CD4-positive, alpha-beta T cell treated with Interleukin-21 for 1 hour (primary cell): ENCODE data around the gene ZBTB18.
"Not testable (repeated sequence)": the region's sequence is repeated elsewhere in the genome, so short reads cannot be mapped to it uniquely, and the experiment has no call there.

Experiments used
- DNase-seq: peaks from one replicate; pipeline ENCODE4 v3.0.0-alpha.2; 2020

Gene ZBTB18

GRCh38 chr1:244050835-244051444 is at the start of gene ZBTB18:
TSS of gene ZBTB18 (plus strand) at chr1:244051283. CDS start at chr1:244051432, 149 bp downstream.
- no peak for DNase-seq

GRCh38 chr1:244002721-244003120 is 48.4 kb upstream of the ZBTB18 start:
- no peak for DNase-seq

- DNase-seq = no peak
Measured at GRCh38 chr1:244005455-244005854, 45.6 kb upstream of the ZBTB18 start.

- DNase-seq = no peak
Measured at GRCh38 chr1:244006381-244006901, 44.6 kb upstream of the ZBTB18 start.

GRCh38 chr1:244006961-244007360 is 44.1 kb upstream of the ZBTB18 start:
- DNase-seq = no peak

- no peak for DNase-seq
Measured at GRCh38 chr1:244010191-244010590, 40.9 kb upstream of the ZBTB18 start.

GRCh38 chr1:244010703-244011123 is 40.4 kb upstream of the ZBTB18 start:
- no peak for DNase-seq

- no peak for DNase-seq
Measured at GRCh38 chr1:244011271-244011670, 39.8 kb upstream of the ZBTB18 start.

GRCh38 chr1:244011786-244012185 is 39.3 kb upstream of the ZBTB18 start:
- no peak for DNase-seq

GRCh38 chr1:244012202-244012601 is 38.9 kb upstream of the ZBTB18 start:
- DNase-seq = no peak

- no peak for DNase-seq
Measured at GRCh38 chr1:244013100-244013499, 38.0 kb upstream of the ZBTB18 start.

- not testable (repeated sequence) for DNase-seq
Measured at GRCh38 chr1:244014862-244015261, 36.2 kb upstream of the ZBTB18 start.

- DNase-seq = no peak
Measured at GRCh38 chr1:244019982-244020485, 31.0 kb upstream of the ZBTB18 start.

- no peak for DNase-seq
Measured at GRCh38 chr1:244021427-244021826, 29.7 kb upstream of the ZBTB18 start.

- no peak for DNase-seq
Measured at GRCh38 chr1:244022311-244022710, 28.8 kb upstream of the ZBTB18 start.

GRCh38 chr1:244022864-244023440 is 28.1 kb upstream of the ZBTB18 start:
- no peak for DNase-seq

- no peak for DNase-seq
Measured at GRCh38 chr1:244027491-244028145, 23.5 kb upstream of the ZBTB18 start.

GRCh38 chr1:244028701-244029100 is 22.4 kb upstream of the ZBTB18 start:
- DNase-seq = no peak

- DNase-seq = no peak
Measured at GRCh38 chr1:244029124-244029523, 22.0 kb upstream of the ZBTB18 start.

GRCh38 chr1:244030481-244031040 is 20.5 kb upstream of the ZBTB18 start:
- no peak for DNase-seq

- DNase-seq = no peak
Measured at GRCh38 chr1:244035358-244035757, 15.7 kb upstream of the ZBTB18 start.

GRCh38 chr1:244037252-244037651 is 13.8 kb upstream of the ZBTB18 start:
- DNase-seq = no peak

- no peak for DNase-seq
Measured at GRCh38 chr1:244041466-244042120, 9.5 kb upstream of the ZBTB18 start.
